Endothelial cell (in vitro differentiated cells): ENCODE measurements around the gene MCM9. TPM values are rescaled to one million over a fixed set of nuclear protein-coding genes. Genes with fewer than 3 reads are reported as not detected.

Experiments used
- DNase-seq: peaks from one replicate; pipeline ENCODE4 v3.0.0; 2021; ENCODE audit warnings: low spot score
- H3K27ac Mint-ChIP-seq: one replicate; pipeline ENCODE4 v1.8.0; 2021; ENCODE audit warnings: mixed read lengths, inconsistent platforms; ENCODE audit not compliant: unreplicated experiment
- H3K27me3 Mint-ChIP-seq: one replicate; pipeline ENCODE4 v1.8.0; 2021; ENCODE audit warnings: mild to moderate bottlenecking, moderate library complexity, mixed read lengths, inconsistent platforms; ENCODE audit not compliant: unreplicated experiment
- H3K36me3 Mint-ChIP-seq: one replicate; pipeline ENCODE4 v1.8.0; 2021; ENCODE audit warnings: mild to moderate bottlenecking, low read depth, mixed read lengths, inconsistent platforms; ENCODE audit not compliant: unreplicated experiment
- H3K4me1 Mint-ChIP-seq: one replicate; pipeline ENCODE4 v1.8.0; 2021; ENCODE audit warnings: mild to moderate bottlenecking, mixed read lengths, inconsistent platforms; ENCODE audit not compliant: unreplicated experiment
- H3K4me3 Mint-ChIP-seq: one replicate; pipeline ENCODE4 v1.8.0; 2021; ENCODE audit warnings: mild to moderate bottlenecking, mixed read lengths, inconsistent platforms; ENCODE audit not compliant: unreplicated experiment
- H3K9me3 Mint-ChIP-seq: one replicate; pipeline ENCODE4 v1.8.0; 2021; ENCODE audit warnings: mixed read lengths, inconsistent platforms; ENCODE audit not compliant: unreplicated experiment
- CTCF ChIP-seq: fragments of 200-600 bp; sonication (generic); IDR thresholded peaks from one replicate; pipeline ENCODE4 v1.5.0; 2021; ENCODE audit warnings: antibody characterized with exemption; ENCODE audit not compliant: unreplicated experiment
- total RNA-seq: library from RNA; stranded (reverse); fragmentation: NEBNext Ultra II Directional; extraction: Animal tissue kit (Norgen Biotek cat#: 25700); gene quantifications from one replicate; pipeline ENCODE4 v1.2.1, GENCODE V29; 2021; ENCODE audit not compliant: unreplicated experiment

The MCM9 gene
- total RNA-seq, 1 donor from 2014 or later: 12.8 TPM

DNA sequence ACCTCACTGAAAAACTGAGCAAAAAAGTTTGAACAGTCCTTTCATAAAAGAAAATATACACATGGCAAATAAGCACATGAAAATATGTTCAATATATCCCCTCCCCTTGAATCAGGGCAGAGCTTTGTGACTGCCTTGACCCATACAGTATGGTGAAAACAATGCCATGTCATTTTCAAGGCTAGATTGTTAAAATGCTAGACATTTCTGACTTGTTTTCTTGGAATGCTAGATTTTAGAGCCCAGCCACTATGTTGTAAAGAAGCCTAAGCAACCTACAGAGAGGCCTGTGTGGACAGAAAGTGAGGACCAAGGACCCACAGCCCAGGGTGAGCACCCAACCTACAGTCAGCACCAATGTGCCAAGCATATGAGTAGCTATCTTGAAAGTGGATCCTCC, 58.1 kb downstream of the MCM9 start:
- Mint-ChIP-seq H3K9me3 (no peaks in the 10 kb centered on the region), H3K4me1 (peaks cover 18% of the 10 kb centered on the region), H3K27ac (no peak overlapping the region), H3K36me3 (peaks cover 11% of the 10 kb centered on the region), H3K27me3 (peaks cover 4% of the 10 kb centered on the region), H3K4me3 (no peak overlapping the region)
- no peak for TF ChIP-seq CTCF
- DNase-seq: no peak

DNA sequence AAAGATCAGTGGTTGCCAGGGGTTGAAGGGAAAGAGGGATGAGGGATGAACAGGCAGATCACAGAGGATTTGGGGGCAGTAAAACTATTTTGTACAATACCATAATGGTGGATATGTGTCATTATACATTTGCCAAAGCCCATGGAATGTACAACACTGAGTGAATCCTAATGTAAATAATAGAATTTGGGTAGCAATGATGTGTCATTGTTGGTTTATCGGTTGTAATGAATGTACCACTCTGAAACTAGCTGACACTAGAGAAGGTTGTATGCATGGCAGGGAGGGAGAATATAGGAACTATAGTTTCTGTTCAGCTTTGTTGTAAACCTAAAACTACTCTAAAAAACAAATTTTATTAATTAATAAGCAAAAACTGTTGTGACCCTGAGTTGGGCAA, 58.8 kb downstream of the MCM9 start:
- TF ChIP-seq CTCF: no peak
- Mint-ChIP-seq H3K4me3 (no peak overlapping the region), H3K4me1 (peaks cover 21% of the 10 kb centered on the region), H3K36me3 (peaks cover 14% of the 10 kb centered on the region), H3K27me3 (peaks cover 4% of the 10 kb centered on the region), H3K9me3 (no peaks in the 10 kb centered on the region), H3K27ac (no peak overlapping the region)
- DNase-seq: no peak

DNA sequence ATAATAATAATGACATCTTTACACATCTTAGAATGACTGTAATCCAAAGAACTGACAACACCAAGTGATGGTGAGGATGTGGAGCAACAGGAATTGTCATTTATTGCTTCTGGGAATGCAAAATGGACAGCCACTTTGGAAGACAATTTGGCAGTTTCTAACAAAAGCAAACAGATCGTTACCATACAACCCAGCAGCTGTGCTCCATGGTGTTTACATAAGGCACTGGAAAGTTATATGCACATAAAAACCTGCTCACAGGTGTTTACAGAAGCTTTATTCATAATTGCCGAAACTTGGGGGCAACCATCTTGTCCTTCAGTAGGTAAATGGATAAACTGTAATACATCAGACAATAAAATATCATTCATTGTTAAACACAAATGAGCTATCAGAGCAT, 59.3 kb downstream of the MCM9 start:
- H3K27ac Mint-ChIP-seq: no peak overlapping the region
- H3K4me3 Mint-ChIP-seq: no peak overlapping the region
- no peak for TF ChIP-seq CTCF
- H3K36me3 Mint-ChIP-seq: peaks cover 16% of the 10 kb centered on the region
- no peaks in the 10 kb centered on the region for H3K9me3 Mint-ChIP-seq
- peaks cover 22% of the 10 kb centered on the region for H3K4me1 Mint-ChIP-seq
- H3K27me3 Mint-ChIP-seq: peaks cover 2% of the 10 kb centered on the region
- no peak for DNase-seq

GRCh38 chr6:118873239-118873638, 61.7 kb downstream of the MCM9 start:
- H3K27ac Mint-ChIP-seq: peak overlapping the region; percentile 9
- no peaks in the 10 kb centered on the region for H3K9me3 Mint-ChIP-seq
- TF ChIP-seq CTCF: no peak
- no peak for DNase-seq
- no peak overlapping the region for H3K4me3 Mint-ChIP-seq
- peaks cover 16% of the 10 kb centered on the region for H3K36me3 Mint-ChIP-seq
- peaks cover 11% of the 10 kb centered on the region for H3K4me1 Mint-ChIP-seq
- peaks cover 2% of the 10 kb centered on the region for H3K27me3 Mint-ChIP-seq

DNA sequence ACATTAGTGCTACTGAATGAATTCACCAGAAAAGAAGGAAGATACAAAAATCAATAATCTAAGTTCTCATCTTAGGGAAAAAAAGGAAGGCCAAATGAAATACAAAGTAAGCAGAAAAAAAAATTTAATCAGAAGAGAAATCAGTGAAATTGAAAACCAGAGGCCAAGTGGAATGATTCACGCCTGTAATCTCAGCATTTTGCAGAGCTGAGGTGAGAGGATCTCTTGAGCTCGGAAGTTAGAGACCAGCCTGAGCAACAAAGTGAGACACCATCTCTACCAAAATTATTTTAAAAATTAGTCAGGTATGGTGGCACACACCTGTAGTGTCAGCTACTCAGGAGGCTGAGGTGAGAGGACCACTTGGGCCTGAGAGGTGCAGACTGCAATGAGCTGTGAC, 62.2 kb downstream of the MCM9 start:
- peaks cover 11% of the 10 kb centered on the region for H3K4me1 Mint-ChIP-seq
- H3K9me3 Mint-ChIP-seq: no peaks in the 10 kb centered on the region
- no peak overlapping the region for H3K4me3 Mint-ChIP-seq
- H3K27ac Mint-ChIP-seq: no peak overlapping the region
- no peak for DNase-seq
- no peaks in the 10 kb centered on the region for H3K27me3 Mint-ChIP-seq
- peaks cover 16% of the 10 kb centered on the region for H3K36me3 Mint-ChIP-seq
- no peak for TF ChIP-seq CTCF
